Measurements from ENCODE around the gene NAA15. TPM values are rescaled to one million over a fixed set of nuclear protein-coding genes. Genes with fewer than 3 reads are reported as not detected.
"Not testable (repeated sequence)": the region's sequence is repeated elsewhere in the genome, so short reads cannot be mapped to it uniquely, and the experiment has no call there.

Gene NAA15
- total and polyA plus RNA-seq, 8 donors, result 4.8 to 55.1 (median 19.0) TPM

DNA sequence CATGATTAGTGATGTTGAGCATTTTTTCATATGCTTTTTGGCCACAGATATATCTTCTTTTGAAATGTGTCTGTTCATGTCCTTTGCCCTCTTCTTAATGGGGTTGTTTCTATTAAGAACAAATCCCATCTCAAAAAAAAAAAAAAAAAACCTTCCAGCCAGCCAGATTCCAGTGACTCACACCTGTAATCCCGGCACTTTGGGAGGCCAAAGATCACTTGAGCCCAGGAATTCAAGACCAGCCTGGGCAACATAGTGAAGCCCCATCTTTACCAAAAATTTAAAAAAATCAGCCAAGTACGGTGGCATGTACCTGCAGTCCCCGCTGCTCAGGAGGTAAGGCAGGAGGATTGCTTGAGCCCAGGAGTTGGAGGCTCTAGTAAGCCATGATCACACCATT lies 157.7 kb downstream of the NAA15 start:
- no peak overlapping the region for H3K27ac ChIP-seq
- peaks cover 17 to 60% (median 49%) of the 10 kb centered on the region in 4 donors for H3K4me1 ChIP-seq
- no peak for DNase-seq
- intact Hi-C loops (cut with DNase I; ENCODE audit: low total_unique reads), result no loop called here
- TF ChIP-seq CTCF (IDR thresholded peaks at IDR 0.05) (no peak), EP300 (IDR thresholded peaks at IDR 0.05) (no peak), POLR2AphosphoS5 (IDR thresholded peaks at IDR 0.05) (no peak), POLR2A (IDR thresholded peaks at IDR 0.05) (no peak)
- H3K27me3 ChIP-seq, result no peaks in the 10 kb centered on the region
- no peak overlapping the region for H3K4me3 ChIP-seq
- no peaks in the 10 kb centered on the region for H3K9me3 ChIP-seq
- WGBS, 5 donors, result 73 to 87% (median 75%) methylated on average over 3 of the region's 3 CpGs
- H3K36me3 ChIP-seq, result peaks cover 0 to 6% (median 0%) of the 10 kb centered on the region in 4 donors

- DNase-seq, result no peak
- Histone ChIP-seq H3K27ac (no peak overlapping the region), H3K9me3 (no peaks in the 10 kb centered on the region), H3K36me3 (peaks cover 0 to 6% (median 0%) of the 10 kb centered on the region in 4 donors), H3K27me3 (no peaks in the 10 kb centered on the region), H3K4me3 (no peak overlapping the region), H3K4me1 (peaks cover 13 to 50% (median 41%) of the 10 kb centered on the region in 4 donors)
- 90 to 97% (median 95%) methylated on average over 3 of the region's 3 CpGs for WGBS, 5 donors
- TF ChIP-seq POLR2AphosphoS5 (IDR thresholded peaks at IDR 0.05) (no peak), CTCF (IDR thresholded peaks at IDR 0.05) (no peak), EP300 (IDR thresholded peaks at IDR 0.05) (no peak), POLR2A (IDR thresholded peaks at IDR 0.05) (no peak)
- intact Hi-C loops (cut with DNase I; ENCODE audit: low total_unique reads), result no loop called here
Observed at GRCh38 chr4:139460565-139460964, 159.3 kb downstream of the NAA15 start.

DNA sequence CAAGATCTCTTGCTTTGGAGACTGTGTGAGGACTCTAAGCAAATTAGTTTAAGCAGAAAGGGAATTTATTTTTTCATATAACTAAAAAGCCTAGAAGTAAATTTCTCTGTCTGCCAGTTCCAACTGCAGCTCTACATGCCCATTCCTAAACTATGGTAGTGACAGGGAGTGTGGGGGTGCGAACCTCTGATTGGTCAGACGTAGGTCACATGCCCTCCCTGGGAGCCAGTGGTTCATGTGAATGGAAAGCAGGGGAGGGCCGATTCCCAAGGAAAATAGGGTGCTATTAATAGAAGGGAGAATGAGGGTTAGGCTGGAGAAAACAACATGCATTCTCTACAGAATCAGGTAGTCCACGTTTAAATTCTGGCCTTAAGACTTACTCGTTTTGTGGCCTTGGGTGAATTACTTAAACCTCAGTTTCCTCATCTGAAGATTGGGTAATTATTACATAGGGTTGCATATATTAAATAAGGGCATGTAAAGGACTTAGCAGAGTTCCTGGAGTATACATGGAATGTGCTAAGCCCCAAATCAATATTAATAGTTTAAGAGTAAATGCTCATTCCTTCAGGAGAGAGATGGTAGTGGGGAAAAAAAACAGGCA lies 159.8 kb downstream of the NAA15 start:
- intact Hi-C loops (cut with DNase I; ENCODE audit: low total_unique reads), result no loop called here
- WGBS, 5 donors, result 75 to 84% (median 81%) methylated on average over 5 of the region's 5 CpGs

GRCh38 chr4:139464512-139464911 lies 163.2 kb downstream of the NAA15 start:
- H3K36me3 ChIP-seq; H3K9me3 ChIP-seq; H3K27ac ChIP-seq; H3K4me3 ChIP-seq; intact Hi-C loops (cut with DNase I; ENCODE audit: low total_unique reads); DNase-seq; H3K27me3 ChIP-seq: not testable (repeated sequence)
- 95 to 98% (median 96%) methylated on average over 5 of the region's 5 CpGs for WGBS, 5 donors
- H3K4me1 ChIP-seq, result peaks cover 0 to 18% (median 8%) of the 10 kb centered on the region in 4 donors

More for the DNA sequence above, 159.8 kb downstream of the NAA15 start:
- TF ChIP-seq POLR2A (IDR thresholded peaks at IDR 0.05) (no peak), POLR2AphosphoS5 (IDR thresholded peaks at IDR 0.05) (no peak), CTCF (IDR thresholded peaks at IDR 0.05) (no peak), EP300 (IDR thresholded peaks at IDR 0.05) (no peak)
- no peaks in the 10 kb centered on the region for H3K27me3 ChIP-seq
- H3K4me1 ChIP-seq, result peaks cover 7 to 47% (median 35%) of the 10 kb centered on the region in 4 donors
- H3K36me3 ChIP-seq, result peaks cover 0 to 6% (median 0%) of the 10 kb centered on the region in 4 donors
- no peaks in the 10 kb centered on the region for H3K9me3 ChIP-seq
- DNase-seq, result no peak
- H3K4me3 ChIP-seq, result no peak overlapping the region
- no peak overlapping the region for H3K27ac ChIP-seq

- no peaks in the 10 kb centered on the region for H3K27me3 ChIP-seq
- intact Hi-C loops (cut with DNase I; ENCODE audit: low total_unique reads), result no loop called here
Observed at GRCh38 chr4:139465922-139466321, 164.6 kb downstream of the NAA15 start.

DNA sequence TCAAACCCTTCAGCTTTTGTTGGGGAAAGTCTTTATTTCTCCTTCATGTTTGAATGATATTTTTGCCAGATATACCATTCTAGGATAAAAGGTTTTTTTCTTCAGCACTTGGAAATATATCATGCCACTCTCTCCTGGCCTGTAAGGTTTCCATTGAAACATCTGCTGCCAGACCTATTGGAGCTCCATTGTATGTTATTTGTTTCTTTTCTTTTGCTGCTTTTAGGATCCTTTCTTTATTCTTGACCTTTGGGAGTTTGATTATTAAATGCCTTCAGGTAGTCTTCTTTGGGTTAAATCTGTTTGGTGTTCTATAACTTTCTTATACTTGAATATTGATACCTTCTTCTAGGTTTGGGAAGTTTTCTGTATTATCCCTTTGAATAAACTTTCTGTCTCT lies 167.5 kb downstream of the NAA15 start:
- peaks cover 7 to 20% (median 14%) of the 10 kb centered on the region in 4 donors for H3K36me3 ChIP-seq
- H3K4me3 ChIP-seq; H3K27ac ChIP-seq; DNase-seq; H3K9me3 ChIP-seq; intact Hi-C loops (cut with DNase I; ENCODE audit: low total_unique reads); H3K27me3 ChIP-seq: not testable (repeated sequence)
- peaks cover 0 to 25% (median 16%) of the 10 kb centered on the region in 4 donors for H3K4me1 ChIP-seq

More at GRCh38 chr4:139465922-139466321, 164.6 kb downstream of the NAA15 start:
- no peak for DNase-seq
- H3K36me3 ChIP-seq, result peaks cover 0 to 6% (median 0%) of the 10 kb centered on the region in 4 donors
- no peak overlapping the region for H3K27ac ChIP-seq
- peaks cover 0 to 28% (median 18%) of the 10 kb centered on the region in 4 donors for H3K4me1 ChIP-seq
- H3K4me3 ChIP-seq, result no peak overlapping the region
- 62 to 72% (median 65%) methylated on average over 4 of the region's 4 CpGs for whole genome bisulfite sequencing, 5 donors
- peaks cover 0 to 8% (median 4%) of the 10 kb centered on the region in 4 donors for H3K9me3 ChIP-seq
- TF ChIP-seq EP300 (IDR thresholded peaks at IDR 0.05), result no peak
- no peak for TF ChIP-seq CTCF (IDR thresholded peaks at IDR 0.05)
- no peak for TF ChIP-seq POLR2AphosphoS5 (IDR thresholded peaks at IDR 0.05)
- no peak for TF ChIP-seq POLR2A (IDR thresholded peaks at IDR 0.05)

All from stomach (tissue), 9 donors.